Ishikawa (cell line): Measurements from ENCODE around the gene GJD2.

Experiments used
- CEBPB ChIP-seq: IDR thresholded peaks from 2 replicates; pipeline ENCODE4 v1.6.1; 2012
- CREB1 ChIP-seq: IDR thresholded peaks from 2 replicates; pipeline ENCODE4 v1.6.1; 2012; ENCODE audit warnings: low read depth
- EGR1 ChIP-seq: IDR thresholded peaks from 2 replicates; pipeline ENCODE4 v1.6.1; 2012
- EP300 ChIP-seq: IDR thresholded peaks from 2 replicates; pipeline ENCODE4 v1.6.1; 2012; ENCODE audit warnings: borderline replicate concordance
- FOXM1 ChIP-seq: IDR thresholded peaks from 2 replicates; pipeline ENCODE4 v1.6.1; 2012; ENCODE audit warnings: low read depth, borderline replicate concordance
- NFIC ChIP-seq: IDR thresholded peaks from 2 replicates; pipeline ENCODE4 v1.6.1; 2012
- RAD21 ChIP-seq: IDR thresholded peaks from 2 replicates; pipeline ENCODE4 v1.6.1; 2012; ENCODE audit warnings: low read depth
- REST ChIP-seq: IDR thresholded peaks from 2 replicates; pipeline ENCODE4 v1.6.1; 2012; ENCODE audit warnings: low read depth, mild to moderate bottlenecking
- TAF1 ChIP-seq: IDR thresholded peaks from 2 replicates; pipeline ENCODE4 v1.6.1; 2012; ENCODE audit warnings: low read depth, mild to moderate bottlenecking
- TCF12 ChIP-seq: IDR thresholded peaks from 2 replicates; pipeline ENCODE4 v1.6.1; 2012; ENCODE audit warnings: low read depth
- TEAD4 ChIP-seq: IDR thresholded peaks from 2 replicates; pipeline ENCODE4 v1.6.1; 2012
- YY1 ChIP-seq: IDR thresholded peaks from 2 replicates; pipeline ENCODE4 v1.6.1; 2012; ENCODE audit warnings: low read depth
- ZBTB7A ChIP-seq: IDR thresholded peaks from 2 replicates; pipeline ENCODE4 v1.6.1; 2012; ENCODE audit warnings: low read depth
- TF ChIP-seq, protein P1 (sequence below): IDR thresholded peaks from 2 replicates; pipeline ENCODE4 v1.6.1; 2012
- TF ChIP-seq, protein P2 (sequence below): IDR thresholded peaks from 2 replicates; pipeline ENCODE4 v1.6.1; 2012

Gene GJD2

DNA sequence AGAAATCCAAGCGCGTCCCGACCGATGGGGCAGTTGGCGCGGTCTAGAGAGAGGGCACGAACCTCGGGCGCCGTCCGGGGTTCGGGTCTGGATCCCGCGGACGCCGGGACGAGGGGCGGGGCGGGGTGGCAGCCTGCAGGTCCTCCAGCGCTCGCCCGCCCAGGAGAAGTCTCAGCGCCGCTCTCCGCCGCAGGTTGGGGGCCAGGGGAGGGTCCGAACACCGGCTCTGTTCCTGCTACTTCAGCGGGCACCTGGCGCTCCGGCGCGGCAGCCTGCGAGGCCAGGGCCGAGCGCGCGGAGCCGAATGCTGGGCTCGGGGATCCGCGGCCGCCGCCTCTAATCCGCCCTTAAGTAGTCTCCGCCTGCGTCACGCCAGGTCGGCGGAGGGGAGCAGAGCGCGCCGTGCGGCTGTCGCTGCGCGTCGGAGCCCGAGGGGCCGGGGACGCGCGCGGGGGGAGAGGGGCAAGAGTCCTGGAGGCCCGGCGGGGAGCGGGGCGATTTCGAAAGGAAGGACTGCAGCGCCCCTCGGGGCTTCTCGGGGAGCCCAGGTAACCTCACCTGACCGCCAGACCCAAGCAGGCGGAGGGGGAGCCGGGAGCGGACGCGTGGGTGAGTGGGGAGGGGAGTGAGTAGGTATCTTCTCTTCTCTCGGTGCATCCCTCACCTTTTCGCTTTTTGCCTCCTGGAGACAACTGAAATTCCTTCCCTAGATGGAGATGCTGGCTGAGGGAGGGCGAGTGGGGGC lies at the start of gene GJD2:
Gene GJD2, minus strand, starts transcription at position 325 of the 745 bp plus-strand sequence. CDS start 510 bp downstream, outside the sequence.
- TF ChIP-seq REST, result no peak
- TF ChIP-seq YY1, result no peak
- no peak for TF ChIP-seq EP300
- TF ChIP-seq ZBTB7A, result no peak
- no peak for TF ChIP-seq EGR1
- TF ChIP-seq TCF12, result no peak
- no peak for TF ChIP-seq TEAD4
- no peak for TF ChIP-seq FOXM1
- no peak for TF ChIP-seq NFIC
- no peak for TF ChIP-seq CEBPB
- TF ChIP-seq TAF1, result no peak
- TF ChIP-seq RAD21, result no peak
- TF ChIP-seq, protein P1, sequence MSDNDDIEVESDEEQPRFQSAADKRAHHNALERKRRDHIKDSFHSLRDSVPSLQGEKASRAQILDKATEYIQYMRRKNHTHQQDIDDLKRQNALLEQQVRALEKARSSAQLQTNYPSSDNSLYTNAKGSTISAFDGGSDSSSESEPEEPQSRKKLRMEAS, result no peak
- TF ChIP-seq CREB1, result no peak
- TF ChIP-seq, protein P2, sequence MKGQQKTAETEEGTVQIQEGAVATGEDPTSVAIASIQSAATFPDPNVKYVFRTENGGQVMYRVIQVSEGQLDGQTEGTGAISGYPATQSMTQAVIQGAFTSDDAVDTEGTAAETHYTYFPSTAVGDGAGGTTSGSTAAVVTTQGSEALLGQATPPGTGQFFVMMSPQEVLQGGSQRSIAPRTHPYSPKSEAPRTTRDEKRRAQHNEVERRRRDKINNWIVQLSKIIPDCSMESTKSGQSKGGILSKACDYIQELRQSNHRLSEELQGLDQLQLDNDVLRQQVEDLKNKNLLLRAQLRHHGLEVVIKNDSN, result no peak

DNA sequence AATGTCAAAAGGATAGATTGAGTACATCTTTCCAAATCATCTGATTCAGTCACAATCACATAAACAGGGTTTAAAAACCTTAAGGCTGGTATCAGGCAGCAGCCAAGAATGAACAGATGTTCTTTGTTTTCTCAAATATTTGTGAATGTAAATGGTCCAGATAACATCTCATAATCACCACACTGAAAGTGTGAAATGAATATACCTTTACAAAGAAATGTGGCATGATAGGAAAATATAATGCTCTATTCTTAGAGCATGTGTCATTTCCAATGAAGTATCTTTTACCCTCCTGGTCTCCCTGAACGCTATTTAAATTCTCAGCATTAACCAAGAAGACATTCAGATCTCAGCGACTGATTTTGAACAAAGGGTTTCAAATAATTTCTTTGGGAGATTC lies 49.3 kb upstream of the GJD2 start:
- no peak for TF ChIP-seq RAD21
- no peak for TF ChIP-seq CEBPB
- no peak for TF ChIP-seq EP300
- no peak for TF ChIP-seq TEAD4
- TF ChIP-seq, protein P2, result no peak

GRCh38 chr15:34802803-34803750 lies 48.3 kb upstream of the GJD2 start:
- TF ChIP-seq NFIC (no peak), TAF1 (no peak), CEBPB (no peak), REST (no peak), ZBTB7A (no peak), YY1 (no peak), EP300 (no peak), FOXM1 (no peak), RAD21 (no peak), EGR1 (no peak), TCF12 (no peak), CREB1 (no peak), TEAD4 (no peak)
- TF ChIP-seq, protein P2, result no peak
- TF ChIP-seq, protein P1, result no peak

GRCh38 chr15:34802371-34802770 lies 47.6 kb upstream of the GJD2 start:
- no peak for TF ChIP-seq ZBTB7A
- TF ChIP-seq, protein P1, result no peak
- TF ChIP-seq TAF1, result no peak
